GM19395 (cell line): Measurements from ENCODE around the gene LHFPL2.
"Not testable (repeated sequence)": the region's sequence is repeated elsewhere in the genome, so short reads cannot be mapped to it uniquely, and the experiment has no call there.

ENCODE experiments used
- ATAC-seq: cut with Tn5 transposase; IDR thresholded peaks from one replicate; pipeline ENCODE4 v1.9.1; 2021; ENCODE audit warnings: mild to moderate bottlenecking, moderate library complexity; ENCODE audit not compliant: unreplicated experiment

LHFPL2 gene

GRCh38 chr5:78624011-78624541, 24.5 kb downstream of the LHFPL2 start:
- ATAC-seq, result no peak

- no peak for ATAC-seq
Observed at GRCh38 chr5:78622302-78622971, 26.1 kb downstream of the LHFPL2 start.

- no peak for ATAC-seq
Observed at GRCh38 chr5:78621291-78621738, 27.3 kb downstream of the LHFPL2 start.

GRCh38 chr5:78620119-78620518, 28.5 kb downstream of the LHFPL2 start:
- not testable (repeated sequence) for ATAC-seq

- ATAC-seq, result no peak
Observed at GRCh38 chr5:78618303-78618702, 30.3 kb downstream of the LHFPL2 start.

- ATAC-seq, result no peak
Observed at GRCh38 chr5:78615697-78616096, 32.9 kb downstream of the LHFPL2 start.

- no peak for ATAC-seq
Observed at GRCh38 chr5:78614816-78615215, 33.8 kb downstream of the LHFPL2 start.

GRCh38 chr5:78613756-78614155, 34.8 kb downstream of the LHFPL2 start:
- no peak for ATAC-seq

GRCh38 chr5:78613151-78613533, 35.4 kb downstream of the LHFPL2 start:
- ATAC-seq, result no peak

- no peak for ATAC-seq
Observed at GRCh38 chr5:78612227-78613150, 36.1 kb downstream of the LHFPL2 start.

GRCh38 chr5:78611126-78611605, 37.4 kb downstream of the LHFPL2 start:
- ATAC-seq, result no peak

- no peak for ATAC-seq
Observed at GRCh38 chr5:78610636-78611035, 37.9 kb downstream of the LHFPL2 start.

- no peak for ATAC-seq
Observed at GRCh38 chr5:78610163-78610583, 38.4 kb downstream of the LHFPL2 start.

GRCh38 chr5:78607864-78608263, 40.7 kb downstream of the LHFPL2 start:
- ATAC-seq, result no peak

- no peak for ATAC-seq
Observed at GRCh38 chr5:78606241-78606640, 42.3 kb downstream of the LHFPL2 start.

GRCh38 chr5:78605611-78606010, 43.0 kb downstream of the LHFPL2 start:
- no peak for ATAC-seq

- no peak for ATAC-seq
Observed at GRCh38 chr5:78604689-78605285, 43.8 kb downstream of the LHFPL2 start.

- no peak for ATAC-seq
Observed at GRCh38 chr5:78603636-78604175, 44.9 kb downstream of the LHFPL2 start.

- ATAC-seq, result no peak
Observed at GRCh38 chr5:78602400-78602799, 46.2 kb downstream of the LHFPL2 start.

- ATAC-seq, result no peak
Observed at GRCh38 chr5:78601559-78602314, 46.8 kb downstream of the LHFPL2 start.
